NCI-H2196 treated with DMSO at 0.1 percent for 48 hours (cell line): Measurements from ENCODE around the gene NTSR2.

Experiments used
- DNase-seq: peaks from one replicate; lab custom pipeline; 2025; ENCODE audit not compliant: unreplicated experiment; lab: John Stamatoyannopoulos, UW

NTSR2 gene

DNA sequence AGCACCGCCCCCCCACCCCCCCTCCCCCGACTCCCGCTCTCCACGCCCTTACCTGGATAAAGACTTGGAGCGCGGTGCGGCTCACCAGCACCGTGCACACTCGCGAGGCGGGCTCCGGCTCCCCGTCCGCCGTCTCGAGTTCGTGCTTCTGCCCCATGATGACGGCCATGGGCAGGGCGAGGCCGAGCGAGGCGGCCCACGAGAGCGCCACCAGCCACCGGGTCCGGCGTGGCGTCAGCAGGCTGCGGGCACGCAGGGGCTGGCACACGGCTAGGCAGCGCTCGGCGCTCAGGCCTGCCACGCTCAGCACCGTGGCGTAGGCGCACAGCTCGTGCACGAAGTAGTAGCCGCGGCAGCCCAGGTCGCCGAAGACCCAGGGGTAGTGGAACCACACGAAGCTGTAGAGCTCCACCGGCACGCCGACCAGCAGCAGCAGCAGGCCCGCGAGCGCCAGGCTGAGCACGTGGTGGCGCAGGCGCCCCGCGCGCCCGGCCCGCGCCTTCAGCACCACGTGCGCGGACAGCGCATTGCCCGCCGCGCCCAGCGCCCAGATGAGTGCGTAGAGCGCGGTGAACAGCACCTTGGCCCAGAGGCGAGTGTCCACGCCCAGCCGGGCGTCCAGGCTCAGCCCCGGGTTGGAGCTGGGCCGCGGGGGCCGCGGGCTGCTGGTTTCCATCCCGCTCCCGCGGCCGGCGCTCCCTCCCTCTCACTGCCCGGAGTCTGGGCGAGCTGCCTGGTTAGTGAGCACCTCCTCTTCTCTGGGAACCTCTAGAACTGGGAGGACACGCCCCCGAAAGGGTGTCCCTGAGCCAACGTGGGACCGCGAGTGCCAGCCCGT is at the start of gene NTSR2:
Gene NTSR2, minus strand, starts transcription at position 742 of the 838 bp plus-strand sequence. Its CDS starts 66 bp downstream, at position 676.
- no peak for DNase-seq

DNA sequence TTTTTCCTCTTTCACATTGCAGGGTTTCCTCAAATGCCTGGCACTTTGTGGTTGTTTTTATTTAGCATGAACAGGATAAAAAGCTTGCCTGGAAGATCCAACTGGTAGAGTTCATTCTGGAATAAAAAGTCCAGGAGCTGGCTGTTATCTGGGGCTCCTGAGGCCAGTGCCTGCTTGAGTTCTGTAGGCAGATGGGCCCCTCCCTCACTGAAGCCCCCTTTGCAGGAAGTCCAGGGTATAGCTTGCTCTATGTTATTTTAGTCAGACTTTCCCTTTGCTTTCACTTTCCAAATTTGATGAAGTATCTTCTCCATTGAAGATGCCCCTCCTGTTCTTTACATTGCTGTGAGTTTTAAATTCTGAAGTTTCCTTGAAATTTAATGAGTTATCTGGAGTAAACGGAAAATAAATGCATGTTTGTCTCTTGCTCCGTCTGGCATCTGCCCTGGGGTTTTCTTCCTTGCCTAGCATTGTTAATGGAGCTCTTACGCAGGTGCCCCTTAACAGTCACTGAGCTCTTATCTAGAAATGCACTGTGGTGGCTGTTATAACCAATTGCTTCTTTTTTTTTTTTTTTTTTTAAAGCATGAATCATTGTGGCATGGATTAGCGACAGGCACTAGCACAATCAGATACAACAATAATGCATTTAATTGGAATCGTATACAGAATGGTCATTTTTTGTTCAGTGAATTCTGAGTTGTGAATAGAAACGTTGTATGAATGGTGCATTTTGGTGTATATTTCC is 49.4 kb upstream of the NTSR2 start:
- no peak for DNase-seq

- no peak for DNase-seq
These were observed 48.6 kb upstream of the NTSR2 start for GRCh38 chr2:11718606-11719005.

DNA sequence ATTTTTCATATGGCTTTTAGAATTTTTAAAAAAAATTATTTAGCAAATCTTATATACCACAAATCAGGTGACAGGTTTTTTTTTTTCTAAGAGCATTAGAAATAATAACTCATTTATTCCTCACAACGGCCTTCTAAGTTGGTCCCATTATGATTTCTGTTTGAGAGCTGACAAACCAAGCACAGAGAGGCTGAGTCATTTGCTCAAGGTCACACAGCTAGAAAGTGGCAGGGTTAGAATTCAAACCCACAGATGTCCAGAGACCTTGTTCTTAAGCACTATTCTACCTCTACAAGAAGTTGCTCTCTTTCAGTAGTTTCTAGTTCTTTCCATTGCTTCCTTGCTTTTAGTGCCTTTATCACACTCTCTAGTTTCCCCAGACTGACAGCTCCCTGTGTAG is 47.6 kb upstream of the NTSR2 start:
- no peak for DNase-seq

DNA sequence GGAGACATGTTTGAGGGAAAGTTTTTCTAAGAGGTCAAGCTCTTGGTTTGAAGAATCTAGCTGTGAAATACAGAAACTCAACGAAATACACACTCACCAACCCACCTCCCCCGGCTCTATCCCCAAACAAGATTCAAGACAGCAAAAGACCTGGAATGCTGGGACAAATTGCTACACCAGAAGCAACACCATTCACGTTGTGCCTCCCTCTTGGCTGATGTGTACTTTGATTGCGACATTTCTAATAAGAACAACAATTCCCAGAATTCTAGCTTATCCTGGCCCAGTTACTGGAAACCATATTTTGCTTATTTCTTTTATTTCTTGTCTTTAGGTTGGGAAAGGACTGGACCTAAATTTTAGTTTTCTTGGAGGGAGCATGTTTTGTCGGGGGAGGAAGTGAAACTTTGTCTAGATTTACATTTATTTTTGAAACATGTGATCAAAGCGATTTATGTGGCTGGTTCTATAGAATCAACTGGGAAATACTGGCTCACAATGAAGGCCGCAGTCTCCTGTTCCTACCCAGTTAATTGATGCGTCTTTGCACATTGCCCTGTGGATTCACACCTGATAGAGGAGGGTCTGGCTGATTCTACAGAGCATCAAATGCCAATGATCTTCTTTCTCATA is 46.8 kb upstream of the NTSR2 start:
- no peak for DNase-seq

DNA sequence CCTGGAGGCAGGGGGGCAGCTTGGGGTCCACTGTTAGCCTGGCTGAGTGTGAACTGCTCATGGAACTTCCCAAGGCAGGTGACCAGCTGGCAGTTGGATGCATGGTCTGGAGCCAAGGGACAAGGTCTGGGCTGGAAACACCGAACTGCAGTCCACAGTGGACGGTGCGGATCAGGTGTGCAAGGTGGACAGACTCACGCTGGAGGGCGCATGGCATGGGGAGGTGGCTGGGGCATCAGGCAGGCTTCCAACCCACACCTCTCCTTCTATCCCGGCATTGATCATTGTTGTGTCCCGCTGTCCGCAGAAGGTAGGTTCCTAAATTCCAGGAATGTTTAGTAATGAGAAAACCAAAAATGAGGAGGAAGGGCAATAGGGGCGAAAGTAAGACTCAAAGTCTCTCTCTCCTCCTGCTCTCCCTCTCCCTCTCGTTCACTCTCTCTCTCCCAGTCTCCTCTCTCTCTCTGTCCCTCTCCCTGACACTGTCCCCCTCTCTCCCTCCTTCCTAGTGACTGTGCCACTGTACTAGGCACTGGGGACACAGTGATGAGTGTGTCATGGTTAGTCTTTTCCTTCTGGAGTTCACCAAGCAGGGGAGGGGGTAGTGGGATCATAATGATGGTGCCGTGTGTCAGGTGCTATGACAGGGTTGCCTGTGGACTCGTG is 46.1 kb upstream of the NTSR2 start:
- DNase-seq, result no peak

- DNase-seq, result no peak
These were observed 43.8 kb upstream of the NTSR2 start for GRCh38 chr2:11713815-11714214.

GRCh38 chr2:11712866-11713265 is 42.9 kb upstream of the NTSR2 start:
- no peak for DNase-seq

DNA sequence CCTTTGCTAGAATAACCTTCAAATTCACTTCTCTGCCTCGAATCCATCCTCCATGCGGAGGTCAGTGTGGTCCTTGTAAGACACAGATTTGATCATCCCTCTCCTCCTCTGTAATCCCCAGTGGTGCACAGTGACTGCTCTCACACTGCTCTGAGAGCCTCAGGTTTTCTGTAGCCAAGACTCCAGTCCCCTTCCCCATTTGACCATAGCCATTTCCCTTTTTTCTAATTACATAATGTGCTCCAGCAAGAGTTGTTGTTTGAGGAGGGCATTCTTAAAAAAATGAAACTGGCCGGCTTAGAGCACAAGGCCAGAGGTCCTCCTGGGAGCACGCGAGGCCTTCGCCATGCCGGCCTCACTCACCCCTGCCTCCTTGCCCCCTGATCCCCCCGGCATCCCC is 41.8 kb upstream of the NTSR2 start:
- DNase-seq, result no peak

- no peak for DNase-seq
These were observed 41.3 kb upstream of the NTSR2 start for GRCh38 chr2:11711354-11711716.

- DNase-seq, result no peak
These were observed 40.8 kb upstream of the NTSR2 start for GRCh38 chr2:11710632-11711353.

GRCh38 chr2:11710210-11710609 is 40.2 kb upstream of the NTSR2 start:
- DNase-seq, result no peak

- no peak for DNase-seq
These were observed 39.3 kb upstream of the NTSR2 start for GRCh38 chr2:11709293-11709692.

GRCh38 chr2:11708106-11708505 is 38.1 kb upstream of the NTSR2 start:
- DNase-seq, result no peak

GRCh38 chr2:11705711-11706110 is 35.7 kb upstream of the NTSR2 start:
- DNase-seq, result no peak

DNA sequence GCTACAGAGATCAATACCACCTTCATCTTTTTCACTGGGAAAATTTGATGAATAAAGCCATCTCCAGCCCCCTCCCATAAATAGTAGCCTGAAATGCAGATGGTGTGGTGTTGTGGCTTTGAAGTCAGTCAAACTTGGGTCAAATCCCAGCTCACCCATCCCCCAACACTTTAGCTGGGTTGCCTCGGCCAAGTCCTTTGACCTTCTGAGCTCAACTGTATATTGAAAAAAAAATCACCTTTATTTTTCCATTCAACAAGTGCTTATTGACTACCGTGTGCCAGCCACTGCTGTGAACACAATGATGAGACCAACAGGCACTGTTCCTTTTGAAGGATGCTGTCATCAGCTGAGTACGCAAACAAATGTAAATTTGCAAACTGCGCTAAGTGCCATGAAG is 35.1 kb upstream of the NTSR2 start:
- no peak for DNase-seq

- DNase-seq, result no peak
These were observed 33.7 kb upstream of the NTSR2 start for GRCh38 chr2:11703700-11704099.

DNA sequence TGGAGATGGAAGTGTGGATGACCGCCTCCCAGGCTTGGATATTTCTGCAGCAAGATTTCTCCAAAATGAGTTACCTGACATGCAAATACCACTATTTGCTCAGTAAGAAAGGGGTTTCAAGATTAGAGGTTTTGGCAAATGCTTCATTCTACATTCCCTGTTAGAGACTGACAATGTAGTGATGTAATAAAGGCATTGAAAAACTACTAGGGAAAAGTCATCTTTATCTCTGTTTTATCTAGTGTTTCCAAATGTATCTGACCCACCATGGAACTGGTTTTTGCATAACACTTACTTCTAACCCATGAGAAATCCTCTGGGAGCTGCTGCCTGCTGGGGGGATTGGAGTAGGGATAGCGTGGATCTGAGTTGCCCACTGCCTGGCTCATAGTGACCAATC is 33.0 kb upstream of the NTSR2 start:
- DNase-seq, result no peak

GRCh38 chr2:11701751-11702301 is 31.8 kb upstream of the NTSR2 start:
- DNase-seq, result no peak

- no peak for DNase-seq
These were observed 31.2 kb upstream of the NTSR2 start for GRCh38 chr2:11701206-11701605.
